Left ventricle myocardium inferior (tissue), 1 donor: Measurements from ENCODE around the gene CRIP2. TPM values are rescaled to one million over a fixed set of nuclear protein-coding genes. Genes with fewer than 3 reads are reported as not detected.

ENCODE experiments used
- DNase-seq: peaks from one replicate; pipeline ENCODE4 v3.0.0-alpha.2; 2020
- H3K27ac ChIP-seq: fragments of 200-600 bp; replicated peaks from 2 replicates; pipeline ENCODE4 v1.8.0; 2021
- H3K27me3 ChIP-seq: fragments of 200-600 bp; 2 replicates; pipeline ENCODE4 v1.8.0; 2021; ENCODE audit warnings: low read depth
- H3K36me3 ChIP-seq: fragments of 200-600 bp; 2 replicates; pipeline ENCODE4 v1.8.0; 2021
- H3K4me1 ChIP-seq: fragments of 200-600 bp; 2 replicates; pipeline ENCODE4 v1.8.0; 2021
- H3K4me3 ChIP-seq: fragments of 200-600 bp; 2 replicates; pipeline ENCODE4 v1.8.0; 2021; ENCODE audit warnings: mild to moderate bottlenecking, moderate library complexity
- H3K9me3 ChIP-seq: fragments of 200-600 bp; replicated peaks from 2 replicates; pipeline ENCODE4 v1.8.0; 2021
- CTCF ChIP-seq: fragments of 200-600 bp; IDR thresholded peaks from 2 replicates; pipeline ENCODE4 v1.8.0; 2021; ENCODE audit warnings: antibody characterized with exemption, mild to moderate bottlenecking, borderline replicate concordance
- intact Hi-C: fragments of 100-400 bp; cut with micrococcal nuclease; formaldehyde crosslinking; loops from one replicate; pipeline ENCODE4 v1.11.0; 2022
- total RNA-seq: library from RNA; stranded (reverse); fragmentation: NEBNext Ultra II Directional; extraction: Animal tissue kit (Norgen Biotek cat#: 25700); gene quantifications from one replicate; pipeline ENCODE4 v1.2.1, GENCODE V29; 2021
- donor health status: DM: no; HTN: yes; CAD: no; lungs with severe emphysema.

The CRIP2 gene
- total RNA-seq, 1 donor from 2014 or later: 1,068 TPM

DNA sequence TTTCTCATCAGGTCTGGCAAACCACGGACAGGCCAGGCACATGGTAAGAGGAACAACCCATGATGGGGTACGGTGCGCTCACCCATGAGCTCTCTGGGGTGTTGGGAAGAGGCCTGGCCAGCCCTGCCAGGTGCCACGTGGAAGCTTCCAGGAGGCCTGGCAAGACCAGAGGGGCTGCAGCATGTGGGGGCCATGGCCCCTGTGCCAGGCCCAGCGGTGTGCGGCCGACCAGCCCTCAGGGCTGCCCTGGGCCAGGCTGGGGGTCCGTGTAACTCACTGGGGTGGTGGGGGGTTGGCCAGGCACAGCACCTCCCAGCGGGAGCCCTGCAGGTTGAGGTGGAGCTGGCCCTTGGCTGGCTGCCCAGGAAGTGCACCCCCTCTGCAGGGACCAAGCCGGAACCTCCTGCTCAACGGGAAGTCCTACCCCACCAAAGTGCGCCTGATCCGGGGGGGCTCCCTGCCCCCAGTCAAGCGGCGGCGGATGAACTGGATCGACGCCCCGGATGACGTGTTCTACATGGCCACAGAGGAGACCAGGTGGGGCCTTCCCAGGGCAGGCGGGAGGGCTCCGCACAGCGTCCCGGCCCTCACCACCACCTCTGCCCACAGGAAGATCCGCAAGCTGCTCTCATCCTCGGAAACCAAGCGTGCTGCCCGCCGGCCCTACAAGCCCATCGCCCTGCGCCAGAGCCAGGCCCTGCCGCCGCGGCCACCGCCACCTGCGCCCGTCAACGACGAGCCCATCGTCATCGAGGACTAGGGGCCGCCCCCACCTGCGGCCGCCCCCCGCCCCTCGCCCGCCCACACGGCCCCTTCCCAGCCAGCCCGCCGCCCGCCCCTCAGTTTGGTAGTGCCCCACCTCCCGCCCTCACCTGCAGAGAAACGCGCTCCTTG, 4.9 kb upstream of the CRIP2 start:
- Histone ChIP-seq H3K4me1 (peaks cover 84% of the 10 kb centered on the region), H3K27ac (peak overlapping the region; percentile 100), H3K9me3 (no peaks in the 10 kb centered on the region), H3K4me3 (peak overlapping the region; percentile 92), H3K36me3 (peaks cover 17% of the 10 kb centered on the region), H3K27me3 (no peaks in the 10 kb centered on the region)
- TF ChIP-seq CTCF: no peak
- peak; percentile 61 for DNase-seq
- intact Hi-C loops: no loop called here

GRCh38 chr14:105470350-105471296, 4.0 kb upstream of the CRIP2 start:
- H3K9me3 ChIP-seq: no peaks in the 10 kb centered on the region
- H3K36me3 ChIP-seq: peaks cover 10% of the 10 kb centered on the region
- H3K27me3 ChIP-seq: no peaks in the 10 kb centered on the region
- peaks cover 84% of the 10 kb centered on the region for H3K4me1 ChIP-seq
- peak; percentile 30 for DNase-seq
- intact Hi-C loops: no loop called here
- no peak for TF ChIP-seq CTCF
- H3K4me3 ChIP-seq: peak overlapping the region; percentile 92
- H3K27ac ChIP-seq: peak overlapping the region; percentile 100

DNA sequence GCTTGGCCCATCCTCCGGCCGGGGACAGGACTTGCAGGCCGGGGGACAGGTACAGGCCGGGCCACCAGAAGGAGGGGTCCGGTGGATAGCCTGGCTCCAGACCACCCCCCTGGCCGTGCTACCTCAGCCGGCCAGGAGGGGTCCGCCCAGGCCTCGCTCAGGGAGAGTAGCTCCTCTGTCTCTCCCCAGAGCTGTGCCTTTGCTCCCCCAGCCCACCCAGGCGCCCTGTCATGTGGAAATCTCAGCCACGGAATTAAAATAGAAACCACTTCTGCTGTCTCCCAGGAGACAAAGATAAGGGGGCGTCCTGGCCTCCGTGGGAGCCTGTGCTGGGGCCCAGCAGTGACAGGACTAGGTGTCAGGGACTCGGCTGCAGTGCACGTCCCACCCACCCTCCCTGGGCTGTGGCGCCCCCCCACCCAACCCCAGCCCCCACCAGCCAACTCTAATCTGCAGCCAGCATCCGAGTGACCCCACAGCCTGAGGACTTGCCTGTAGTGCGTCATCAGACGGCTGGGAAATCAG, 3.3 kb upstream of the CRIP2 start:
- Histone ChIP-seq H3K4me3 (peak overlapping the region; percentile 92), H3K27ac (peak overlapping the region; percentile 100), H3K4me1 (peaks cover 91% of the 10 kb centered on the region), H3K36me3 (peaks cover 9% of the 10 kb centered on the region), H3K27me3 (no peaks in the 10 kb centered on the region), H3K9me3 (no peaks in the 10 kb centered on the region)
- DNase-seq: peak; percentile 77
- TF ChIP-seq CTCF: peak; percentile 58
- intact Hi-C loops: no loop called here

- Histone ChIP-seq H3K27ac (peak overlapping the region; percentile 100), H3K36me3 (peaks cover 3% of the 10 kb centered on the region), H3K4me3 (peak overlapping the region; percentile 92), H3K4me1 (peaks cover 94% of the 10 kb centered on the region), H3K27me3 (no peaks in the 10 kb centered on the region), H3K9me3 (no peaks in the 10 kb centered on the region)
- TF ChIP-seq CTCF: no peak
- intact Hi-C loops: no loop called here
- DNase-seq: peak; percentile 63
Measured at GRCh38 chr14:105471823-105472485, 2.7 kb upstream of the CRIP2 start.
